HEK293 (cell line): Measurements from ENCODE around the gene PACRG.

Experiments
- CTCF ChIA-PET: fragments of 350-600 bp; formaldehyde crosslinking; extraction: SDS; loops from one replicate; lab custom pipeline; 2021; ENCODE audit warnings: antibody characterized with exemption; lab: Yijun Ruan, JAX
- POLR2A ChIA-PET: fragments of 300-600 bp; formaldehyde crosslinking; extraction: SDS; loops from one replicate; lab custom pipeline; 2020; ENCODE audit warnings: antibody characterized with exemption, inconsistent platforms; lab: Yijun Ruan, JAX
- H3K27ac ChIP-seq: fragments of 200-500 bp; sonication (Bioruptor generic); 2 replicates; pipeline ENCODE4 v1.5.1; 2014; ENCODE audit warnings: low read depth, low read length, control low read depth, inconsistent platforms; ENCODE audit errors: extremely low read depth
- H3K36me3 ChIP-seq, 2 experiments: fragments of 200-500 bp in 1 of 2; sonication (Bioruptor generic) in 1 of 2; 1 replicate in 1 of 2; 2 replicates in 1 of 2; pipeline ENCODE4 v1.5.1; 2014 to 2017; ENCODE audit warnings: inconsistent platforms in 2 of 2, low read length in 2 of 2; ENCODE audit not compliant: control insufficient read depth in 2 of 2, insufficient read depth in 1 of 2
- H3K4me1 ChIP-seq: fragments of 200-500 bp; sonication (Bioruptor generic); 2 replicates; pipeline ENCODE4 v1.5.1; 2014; ENCODE audit warnings: mild to moderate bottlenecking, low read length, inconsistent platforms; ENCODE audit not compliant: control insufficient read depth, insufficient read depth
- H3K4me3 ChIP-seq: 2 replicates; pipeline ENCODE4 v1.5.1; 2011; ENCODE audit warnings: low read depth, mild to moderate bottlenecking, control low read depth, low read length, moderate library complexity
- H3K9me3 ChIP-seq: fragments of 200-500 bp; sonication (Bioruptor generic); 2 replicates; pipeline ENCODE4 v1.5.1; 2014; ENCODE audit warnings: low read depth, low read length, inconsistent platforms; ENCODE audit not compliant: control insufficient read depth, insufficient read depth
- BCL11B ChIP-seq: fragments of 450-650 bp; formaldehyde crosslinking; IDR thresholded peaks from 2 replicates; pipeline ENCODE4 v1.5.1; 2016; ENCODE audit warnings: low read depth, missing biosample characterization, missing genetic modification characterization
- CTCF ChIP-seq: fragments of 450-650 bp; formaldehyde crosslinking; IDR thresholded peaks from 2 replicates; pipeline ENCODE4 v1.5.1; 2016; ENCODE audit warnings: missing biosample characterization, missing genetic modification characterization
- REST ChIP-seq: fragments of 450-650 bp; formaldehyde crosslinking; IDR thresholded peaks from 2 replicates; pipeline ENCODE4 v1.5.1; 2016; ENCODE audit warnings: missing biosample characterization, missing genetic modification characterization
- TRIM28 ChIP-seq: IDR thresholded peaks from 2 replicates; pipeline ENCODE4 v1.6.1; 2011; ENCODE audit warnings: low read length, control low read depth, borderline replicate concordance
- ZFP3 ChIP-seq: fragments of 450-650 bp; formaldehyde crosslinking; IDR thresholded peaks from 2 replicates; pipeline ENCODE4 v1.5.1; 2016; ENCODE audit warnings: low read depth, missing biosample characterization, missing genetic modification characterization
- ZFP37 ChIP-seq: fragments of 450-650 bp; formaldehyde crosslinking; IDR thresholded peaks from 2 replicates; pipeline ENCODE4 v1.5.1; 2016; ENCODE audit warnings: missing biosample characterization, missing genetic modification characterization
- ZNF114 ChIP-seq: fragments of 450-650 bp; formaldehyde crosslinking; IDR thresholded peaks from 2 replicates; pipeline ENCODE4 v1.5.0; 2017; ENCODE audit warnings: missing biosample characterization, missing genetic modification characterization
- ZNF211 ChIP-seq: fragments of 450-650 bp; formaldehyde crosslinking; IDR thresholded peaks from 2 replicates; pipeline ENCODE4 v1.5.1; 2016; ENCODE audit warnings: low read depth, missing biosample characterization, missing genetic modification characterization
- ZNF335 ChIP-seq: fragments of 450-650 bp; formaldehyde crosslinking; conservative IDR thresholded peaks from 2 replicates; pipeline ENCODE4 v1.5.1; 2016; ENCODE audit warnings: missing biosample characterization, missing genetic modification characterization
- ZNF518A ChIP-seq: fragments of 450-650 bp; formaldehyde crosslinking; conservative IDR thresholded peaks from 2 replicates; pipeline ENCODE4 v1.5.1; 2016; ENCODE audit warnings: low read depth, missing biosample characterization, missing genetic modification characterization
- ZNF555 ChIP-seq: fragments of 450-650 bp; formaldehyde crosslinking; conservative IDR thresholded peaks from 2 replicates; pipeline ENCODE4 v1.5.1; 2017; ENCODE audit warnings: missing biosample characterization, mild to moderate bottlenecking, missing genetic modification characterization, inconsistent platforms
- ZNF561 ChIP-seq: fragments of 450-650 bp; IDR thresholded peaks from 2 replicates; pipeline ENCODE4 v1.5.1; 2018; ENCODE audit warnings: missing biosample characterization, missing genetic modification characterization, borderline replicate concordance
- ZNF645 ChIP-seq: fragments of 450-650 bp; formaldehyde crosslinking; IDR thresholded peaks from 2 replicates; pipeline ENCODE4; 2016; ENCODE audit warnings: missing biosample characterization, missing genetic modification characterization
- ZNF660 ChIP-seq: fragments of 450-650 bp; IDR thresholded peaks from 2 replicates; pipeline ENCODE4 v1.5.1; 2018; ENCODE audit warnings: missing biosample characterization, mild to moderate bottlenecking, missing genetic modification characterization
- ZNF701 ChIP-seq: fragments of 450-650 bp; formaldehyde crosslinking; IDR thresholded peaks from 2 replicates; pipeline ENCODE4 v1.5.1; 2016; ENCODE audit warnings: missing biosample characterization, missing genetic modification characterization
- ZNF768 ChIP-seq: fragments of 450-650 bp; formaldehyde crosslinking; IDR thresholded peaks from 2 replicates; pipeline ENCODE4 v1.5.1; 2018; ENCODE audit warnings: missing biosample characterization, mild to moderate bottlenecking, missing genetic modification characterization
- ZSCAN30 ChIP-seq: fragments of 450-650 bp; IDR thresholded peaks from 2 replicates; pipeline ENCODE4 v1.5.1; 2018; ENCODE audit warnings: missing biosample characterization, mild to moderate bottlenecking, missing genetic modification characterization, moderate library complexity
- TF ChIP-seq, protein P1 (sequence below): fragments of 450-650 bp; formaldehyde crosslinking; IDR thresholded peaks from 2 replicates; pipeline ENCODE4 v1.5.1; 2016; ENCODE audit warnings: missing biosample characterization, missing genetic modification characterization, borderline replicate concordance

Gene PACRG

DNA sequence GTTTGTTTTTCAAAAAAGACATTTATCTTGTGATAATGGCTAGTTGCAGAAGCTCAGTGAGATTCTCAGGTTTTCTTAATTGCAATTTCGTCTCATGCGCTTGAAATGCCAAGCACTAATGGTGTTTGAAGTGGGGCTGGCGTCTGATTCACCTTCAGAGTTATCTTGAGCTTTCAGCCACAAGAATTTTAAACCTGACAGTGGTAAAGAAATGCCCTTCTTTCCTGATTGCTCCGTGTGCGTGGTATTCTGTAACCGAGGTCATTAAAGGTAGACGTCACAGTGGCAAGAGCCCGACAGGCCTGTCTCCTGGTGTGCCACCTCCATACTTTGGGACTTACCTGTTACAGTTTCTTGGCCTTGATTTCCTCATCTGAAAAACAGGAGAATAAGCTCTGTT, 560.3 kb downstream of the PACRG start:
- TF ChIP-seq ZNF211 (tag by site-specific recombination), result no peak
- TF ChIP-seq, protein P1, sequence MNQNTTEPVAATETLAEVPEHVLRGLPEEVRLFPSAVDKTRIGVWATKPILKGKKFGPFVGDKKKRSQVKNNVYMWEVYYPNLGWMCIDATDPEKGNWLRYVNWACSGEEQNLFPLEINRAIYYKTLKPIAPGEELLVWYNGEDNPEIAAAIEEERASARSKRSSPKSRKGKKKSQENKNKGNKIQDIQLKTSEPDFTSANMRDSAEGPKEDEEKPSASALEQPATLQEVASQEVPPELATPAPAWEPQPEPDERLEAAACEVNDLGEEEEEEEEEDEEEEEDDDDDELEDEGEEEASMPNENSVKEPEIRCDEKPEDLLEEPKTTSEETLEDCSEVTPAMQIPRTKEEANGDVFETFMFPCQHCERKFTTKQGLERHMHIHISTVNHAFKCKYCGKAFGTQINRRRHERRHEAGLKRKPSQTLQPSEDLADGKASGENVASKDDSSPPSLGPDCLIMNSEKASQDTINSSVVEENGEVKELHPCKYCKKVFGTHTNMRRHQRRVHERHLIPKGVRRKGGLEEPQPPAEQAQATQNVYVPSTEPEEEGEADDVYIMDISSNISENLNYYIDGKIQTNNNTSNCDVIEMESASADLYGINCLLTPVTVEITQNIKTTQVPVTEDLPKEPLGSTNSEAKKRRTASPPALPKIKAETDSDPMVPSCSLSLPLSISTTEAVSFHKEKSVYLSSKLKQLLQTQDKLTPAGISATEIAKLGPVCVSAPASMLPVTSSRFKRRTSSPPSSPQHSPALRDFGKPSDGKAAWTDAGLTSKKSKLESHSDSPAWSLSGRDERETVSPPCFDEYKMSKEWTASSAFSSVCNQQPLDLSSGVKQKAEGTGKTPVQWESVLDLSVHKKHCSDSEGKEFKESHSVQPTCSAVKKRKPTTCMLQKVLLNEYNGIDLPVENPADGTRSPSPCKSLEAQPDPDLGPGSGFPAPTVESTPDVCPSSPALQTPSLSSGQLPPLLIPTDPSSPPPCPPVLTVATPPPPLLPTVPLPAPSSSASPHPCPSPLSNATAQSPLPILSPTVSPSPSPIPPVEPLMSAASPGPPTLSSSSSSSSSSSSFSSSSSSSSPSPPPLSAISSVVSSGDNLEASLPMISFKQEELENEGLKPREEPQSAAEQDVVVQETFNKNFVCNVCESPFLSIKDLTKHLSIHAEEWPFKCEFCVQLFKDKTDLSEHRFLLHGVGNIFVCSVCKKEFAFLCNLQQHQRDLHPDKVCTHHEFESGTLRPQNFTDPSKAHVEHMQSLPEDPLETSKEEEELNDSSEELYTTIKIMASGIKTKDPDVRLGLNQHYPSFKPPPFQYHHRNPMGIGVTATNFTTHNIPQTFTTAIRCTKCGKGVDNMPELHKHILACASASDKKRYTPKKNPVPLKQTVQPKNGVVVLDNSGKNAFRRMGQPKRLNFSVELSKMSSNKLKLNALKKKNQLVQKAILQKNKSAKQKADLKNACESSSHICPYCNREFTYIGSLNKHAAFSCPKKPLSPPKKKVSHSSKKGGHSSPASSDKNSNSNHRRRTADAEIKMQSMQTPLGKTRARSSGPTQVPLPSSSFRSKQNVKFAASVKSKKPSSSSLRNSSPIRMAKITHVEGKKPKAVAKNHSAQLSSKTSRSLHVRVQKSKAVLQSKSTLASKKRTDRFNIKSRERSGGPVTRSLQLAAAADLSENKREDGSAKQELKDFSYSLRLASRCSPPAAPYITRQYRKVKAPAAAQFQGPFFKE (tag by site-specific recombination), result no peak
- no peak for TF ChIP-seq ZNF335 (tag by site-specific recombination)
- TF ChIP-seq ZNF114 (tag by site-specific recombination), result no peak
- TF ChIP-seq ZSCAN30 (tag by site-specific recombination), result no peak
- no peak for TF ChIP-seq CTCF
- no peak for TF ChIP-seq ZNF701 (tag by site-specific recombination)
- no peak for TF ChIP-seq ZNF555 (tag by site-specific recombination)
- TF ChIP-seq ZFP37 (tag by site-specific recombination), result no peak
- no peak for TF ChIP-seq ZNF768
- TF ChIP-seq BCL11B, result no peak
- TF ChIP-seq REST (tag by site-specific recombination), result no peak
- no peak for TF ChIP-seq ZNF561 (tag by site-specific recombination)
- POLR2A ChIA-PET, result no interaction called here
- CTCF ChIA-PET, result no interaction called here
- Histone ChIP-seq H3K9me3 (no peaks in the 10 kb centered on the region), H3K27ac (no peak overlapping the region), H3K36me3 (no peaks in the 10 kb centered on the region), H3K4me3 (no peak overlapping the region), H3K4me1 (no peaks in the 10 kb centered on the region)

DNA sequence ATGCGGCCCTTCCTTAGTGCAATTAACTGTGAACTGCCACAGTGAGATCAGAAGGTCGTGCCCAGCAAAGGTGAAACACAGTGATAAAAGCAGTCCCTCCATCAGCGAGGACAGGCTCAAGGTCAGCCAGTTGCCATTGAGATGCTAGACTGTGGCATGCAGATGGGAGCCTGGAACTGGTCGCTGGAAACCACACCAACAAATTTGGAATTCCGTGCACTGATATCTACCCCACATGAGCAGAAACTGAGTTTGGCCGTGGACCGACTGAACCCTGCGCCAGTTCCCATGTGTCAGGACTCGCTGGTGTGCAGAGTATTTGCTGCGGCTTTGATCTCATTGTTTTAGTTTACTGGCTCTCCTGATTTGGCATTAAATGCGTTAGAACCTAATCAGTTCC, 561.1 kb downstream of the PACRG start:
- no peak overlapping the region for H3K4me3 ChIP-seq
- H3K36me3 ChIP-seq, result no peaks in the 10 kb centered on the region
- H3K27ac ChIP-seq, result no peak overlapping the region
- H3K9me3 ChIP-seq, result no peaks in the 10 kb centered on the region
- no peaks in the 10 kb centered on the region for H3K4me1 ChIP-seq
- CTCF ChIA-PET, result no interaction called here
- POLR2A ChIA-PET, result no interaction called here
- TF ChIP-seq ZNF518A (tag by site-specific recombination) (no peak), ZNF645 (tag by site-specific recombination) (no peak), ZFP3 (tag by site-specific recombination) (no peak), TRIM28 (no peak), ZNF660 (tag by site-specific recombination) (no peak)
